ENCODE results near the gene ZNG1C.
"Not testable (repeated sequence)": the region's sequence is repeated elsewhere in the genome, so short reads cannot be mapped to it uniquely, and the experiment has no call there.

ZNG1C gene

GRCh38 chr9:68241683-68242082 is at the start of gene ZNG1C:
Gene ZNG1C, plus strand, starts transcription at chr9:68241983. Its CDS starts 49 bp downstream, at chr9:68242032.
- DNase-seq (ENCODE audit: low read depth in 4 of 4, low spot score in 1 of 4), result not testable (repeated sequence)

- not testable (repeated sequence) for DNase-seq (ENCODE audit: low read depth in 4 of 4, low spot score in 1 of 4)
These were observed 654 bp downstream of the ZNG1C start for GRCh38 chr9:68242437-68242836.

GRCh38 chr9:68281041-68281440 is 39.3 kb downstream of the ZNG1C start:
- not testable (repeated sequence) for DNase-seq (ENCODE audit: low read depth in 4 of 4, low spot score in 1 of 4)

- not testable (repeated sequence) for DNase-seq (ENCODE audit: low read depth in 4 of 4, low spot score in 1 of 4)
These were observed 60.8 kb downstream of the ZNG1C start, which contains the start of gene FOXD4L3 for GRCh38 chr9:68302567-68302966. Gene FOXD4L3, plus strand, starts transcription at chr9:68302867. Its CDS starts 85 bp downstream, at chr9:68302952.

GRCh38 chr9:68303771-68304170 is 62.0 kb downstream of the ZNG1C start:
- not testable (repeated sequence) for DNase-seq (ENCODE audit: low read depth in 4 of 4, low spot score in 1 of 4)

- not testable (repeated sequence) for DNase-seq (ENCODE audit: low read depth in 4 of 4, low spot score in 1 of 4)
These were observed 62.4 kb downstream of the ZNG1C start for GRCh38 chr9:68304212-68304611.

GRCh38 chr9:68304777-68305176 is 63.0 kb downstream of the ZNG1C start:
- DNase-seq (ENCODE audit: low read depth in 4 of 4, low spot score in 1 of 4), result not testable (repeated sequence)

- not testable (repeated sequence) for DNase-seq (ENCODE audit: low read depth in 4 of 4, low spot score in 1 of 4)
These were observed 64.0 kb downstream of the ZNG1C start for GRCh38 chr9:68305680-68306285.

GRCh38 chr9:68306391-68306964 is 64.7 kb downstream of the ZNG1C start:
- not testable (repeated sequence) for DNase-seq (ENCODE audit: low read depth in 4 of 4, low spot score in 1 of 4)

- DNase-seq (ENCODE audit: low read depth in 4 of 4, low spot score in 1 of 4), result not testable (repeated sequence)
These were observed 65.3 kb downstream of the ZNG1C start for GRCh38 chr9:68307127-68307526.

GRCh38 chr9:68307654-68308053 is 65.9 kb downstream of the ZNG1C start:
- not testable (repeated sequence) for DNase-seq (ENCODE audit: low read depth in 4 of 4, low spot score in 1 of 4)

- DNase-seq (ENCODE audit: low read depth in 4 of 4, low spot score in 1 of 4), result not testable (repeated sequence)
These were observed 69.4 kb downstream of the ZNG1C start for GRCh38 chr9:68311208-68311607.

- not testable (repeated sequence) for DNase-seq (ENCODE audit: low read depth in 4 of 4, low spot score in 1 of 4)
These were observed 76.4 kb downstream of the ZNG1C start for GRCh38 chr9:68318209-68318608.

GRCh38 chr9:68323749-68324148 is 82.0 kb downstream of the ZNG1C start:
- not testable (repeated sequence) for DNase-seq (ENCODE audit: low read depth in 4 of 4, low spot score in 1 of 4)

- DNase-seq (ENCODE audit: low read depth in 4 of 4, low spot score in 1 of 4), result not testable (repeated sequence)
These were observed 82.7 kb downstream of the ZNG1C start for GRCh38 chr9:68324518-68324917.

GRCh38 chr9:68329106-68329505 is 87.3 kb downstream of the ZNG1C start:
- DNase-seq (ENCODE audit: low read depth in 4 of 4, low spot score in 1 of 4), result not testable (repeated sequence)

GRCh38 chr9:68330531-68331173 is 88.9 kb downstream of the ZNG1C start:
- not testable (repeated sequence) for DNase-seq (ENCODE audit: low read depth in 4 of 4, low spot score in 1 of 4)

- not testable (repeated sequence) for DNase-seq (ENCODE audit: low read depth in 4 of 4, low spot score in 1 of 4)
These were observed 90.3 kb downstream of the ZNG1C start for GRCh38 chr9:68332122-68332521.

- DNase-seq (ENCODE audit: low read depth in 4 of 4, low spot score in 1 of 4), result not testable (repeated sequence)
These were observed 94.2 kb downstream of the ZNG1C start for GRCh38 chr9:68335935-68336334.

- DNase-seq (ENCODE audit: low read depth in 4 of 4, low spot score in 1 of 4), result not testable (repeated sequence)
These were observed 95.0 kb downstream of the ZNG1C start for GRCh38 chr9:68336639-68337339.

GRCh38 chr9:68338000-68338399 is 96.2 kb downstream of the ZNG1C start:
- DNase-seq (ENCODE audit: low read depth in 4 of 4, low spot score in 1 of 4), result not testable (repeated sequence)

All from stimulated activated CD4-positive, alpha-beta T cell treated with anti-CD3 and anti-CD28 coated beads, Interleukin-1b, Interleukin-23, amount 100 ng/mL, for 24 hours (primary cell).